ENCODE data around the gene NR1I2. TPM values are rescaled to one million over a fixed set of nuclear protein-coding genes. Genes with fewer than 3 reads are reported as not detected.

NR1I2 gene
- polyA plus RNA-seq, 1 donor from 2014 or later, result 0.53 TPM

DNA sequence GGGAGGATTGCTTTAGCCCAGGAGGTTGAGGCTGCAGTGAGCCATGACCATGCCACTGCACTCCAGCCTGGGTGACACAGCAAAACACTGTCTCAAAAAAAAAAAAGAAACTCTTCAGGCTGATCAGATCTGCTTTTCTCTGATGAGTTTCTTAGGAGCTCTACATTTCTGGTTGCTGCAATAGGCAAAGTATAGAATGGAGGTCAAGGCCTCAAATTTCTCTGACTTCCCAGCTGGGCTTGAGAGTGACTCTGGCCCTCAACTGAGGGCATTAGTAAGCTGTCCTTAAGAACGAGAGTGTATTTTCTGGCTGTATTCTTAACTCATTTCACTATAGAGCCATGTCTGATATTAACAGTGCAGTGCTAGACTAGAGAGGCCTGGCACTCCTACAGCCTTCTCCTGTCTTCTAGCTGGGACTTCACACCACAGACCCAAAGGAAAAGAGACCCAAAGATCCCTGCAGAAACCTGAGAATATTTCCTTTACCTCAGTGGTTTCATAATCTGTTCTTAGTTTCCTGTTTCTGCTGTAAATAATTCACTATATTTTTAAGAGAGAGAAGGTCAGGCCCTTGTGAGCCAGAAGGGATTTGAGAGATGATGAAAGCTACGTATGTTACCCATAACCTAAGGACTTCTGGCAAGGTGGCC, 2.0 kb upstream of the NR1I2 start:
- no peaks in the 10 kb centered on the region for H3K9me2 ChIP-seq (ENCODE audit: insufficient read depth, low read length)

GRCh38 chr3:119782460-119782859, 559 bp downstream of the NR1I2 start:
- Histone ChIP-seq H2AFZ (ENCODE audit: low read depth, low read length) (no peak overlapping the region), H3K36me3 (ENCODE audit: insufficient read depth, low read length) (no peaks in the 10 kb centered on the region), H3K27me3 (ENCODE audit: insufficient read depth, low read depth, low read length) (no peaks in the 10 kb centered on the region), H3K79me2 (replicated peaks; ENCODE audit: insufficient read depth, low read length) (no peaks in the 10 kb centered on the region), H3F3A (ENCODE audit: insufficient read depth, low read length, poor library complexity, severe bottlenecking) (no peaks in the 10 kb centered on the region), H3K27ac (ENCODE audit: low read length) (no peak overlapping the region), H3K4me3 (ENCODE audit: low read length) (no peak overlapping the region), H3K9me2 (ENCODE audit: insufficient read depth, low read length) (no peaks in the 10 kb centered on the region), H3K4me2 (ENCODE audit: low read length) (no peak overlapping the region), H3K9me3 (ENCODE audit: low read length) (no peaks in the 10 kb centered on the region), H3K9ac (ENCODE audit: low read length) (no peak overlapping the region), H4K20me1 (ENCODE audit: insufficient read depth) (no peaks in the 10 kb centered on the region)
- TF ChIP-seq EZH2 (IDR thresholded peaks at IDR 0.05; ENCODE audit: borderline replicate concordance, insufficient read depth, low read length, poor library complexity, severe bottlenecking), result no peak
- no peak for TF ChIP-seq POLR2AphosphoS5 (IDR thresholded peaks at IDR 0.05)
- TF ChIP-seq TAF1 (IDR thresholded peaks at IDR 0.05; ENCODE audit: low read depth), result no peak
- TF ChIP-seq, protein P1, sequence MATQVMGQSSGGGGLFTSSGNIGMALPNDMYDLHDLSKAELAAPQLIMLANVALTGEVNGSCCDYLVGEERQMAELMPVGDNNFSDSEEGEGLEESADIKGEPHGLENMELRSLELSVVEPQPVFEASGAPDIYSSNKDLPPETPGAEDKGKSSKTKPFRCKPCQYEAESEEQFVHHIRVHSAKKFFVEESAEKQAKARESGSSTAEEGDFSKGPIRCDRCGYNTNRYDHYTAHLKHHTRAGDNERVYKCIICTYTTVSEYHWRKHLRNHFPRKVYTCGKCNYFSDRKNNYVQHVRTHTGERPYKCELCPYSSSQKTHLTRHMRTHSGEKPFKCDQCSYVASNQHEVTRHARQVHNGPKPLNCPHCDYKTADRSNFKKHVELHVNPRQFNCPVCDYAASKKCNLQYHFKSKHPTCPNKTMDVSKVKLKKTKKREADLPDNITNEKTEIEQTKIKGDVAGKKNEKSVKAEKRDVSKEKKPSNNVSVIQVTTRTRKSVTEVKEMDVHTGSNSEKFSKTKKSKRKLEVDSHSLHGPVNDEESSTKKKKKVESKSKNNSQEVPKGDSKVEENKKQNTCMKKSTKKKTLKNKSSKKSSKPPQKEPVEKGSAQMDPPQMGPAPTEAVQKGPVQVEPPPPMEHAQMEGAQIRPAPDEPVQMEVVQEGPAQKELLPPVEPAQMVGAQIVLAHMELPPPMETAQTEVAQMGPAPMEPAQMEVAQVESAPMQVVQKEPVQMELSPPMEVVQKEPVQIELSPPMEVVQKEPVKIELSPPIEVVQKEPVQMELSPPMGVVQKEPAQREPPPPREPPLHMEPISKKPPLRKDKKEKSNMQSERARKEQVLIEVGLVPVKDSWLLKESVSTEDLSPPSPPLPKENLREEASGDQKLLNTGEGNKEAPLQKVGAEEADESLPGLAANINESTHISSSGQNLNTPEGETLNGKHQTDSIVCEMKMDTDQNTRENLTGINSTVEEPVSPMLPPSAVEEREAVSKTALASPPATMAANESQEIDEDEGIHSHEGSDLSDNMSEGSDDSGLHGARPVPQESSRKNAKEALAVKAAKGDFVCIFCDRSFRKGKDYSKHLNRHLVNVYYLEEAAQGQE (IDR thresholded peaks at IDR 0.05; ENCODE audit: borderline replicate concordance), result no peak
- TF ChIP-seq, protein P2, sequence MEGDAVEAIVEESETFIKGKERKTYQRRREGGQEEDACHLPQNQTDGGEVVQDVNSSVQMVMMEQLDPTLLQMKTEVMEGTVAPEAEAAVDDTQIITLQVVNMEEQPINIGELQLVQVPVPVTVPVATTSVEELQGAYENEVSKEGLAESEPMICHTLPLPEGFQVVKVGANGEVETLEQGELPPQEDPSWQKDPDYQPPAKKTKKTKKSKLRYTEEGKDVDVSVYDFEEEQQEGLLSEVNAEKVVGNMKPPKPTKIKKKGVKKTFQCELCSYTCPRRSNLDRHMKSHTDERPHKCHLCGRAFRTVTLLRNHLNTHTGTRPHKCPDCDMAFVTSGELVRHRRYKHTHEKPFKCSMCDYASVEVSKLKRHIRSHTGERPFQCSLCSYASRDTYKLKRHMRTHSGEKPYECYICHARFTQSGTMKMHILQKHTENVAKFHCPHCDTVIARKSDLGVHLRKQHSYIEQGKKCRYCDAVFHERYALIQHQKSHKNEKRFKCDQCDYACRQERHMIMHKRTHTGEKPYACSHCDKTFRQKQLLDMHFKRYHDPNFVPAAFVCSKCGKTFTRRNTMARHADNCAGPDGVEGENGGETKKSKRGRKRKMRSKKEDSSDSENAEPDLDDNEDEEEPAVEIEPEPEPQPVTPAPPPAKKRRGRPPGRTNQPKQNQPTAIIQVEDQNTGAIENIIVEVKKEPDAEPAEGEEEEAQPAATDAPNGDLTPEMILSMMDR (IDR thresholded peaks at IDR 0.05; ENCODE audit: poor library complexity, severe bottlenecking), result no peak
- no peak for TF ChIP-seq EP300 (conservative IDR thresholded peaks at IDR 0.05; ENCODE audit: poor library complexity, severe bottlenecking)
- TF ChIP-seq SMC3 (conservative IDR thresholded peaks at IDR 0.05; ENCODE audit: poor library complexity), result no peak
- TF ChIP-seq RAD21 (conservative IDR thresholded peaks at IDR 0.05), result no peak
- TF ChIP-seq MXI1 (conservative IDR thresholded peaks at IDR 0.05; ENCODE audit: poor library complexity, severe bottlenecking), result no peak

More for the DNA sequence above, 2.0 kb upstream of the NR1I2 start:
- TF ChIP-seq TAF1 (IDR thresholded peaks at IDR 0.05; ENCODE audit: low read depth), result no peak
- no peak for TF ChIP-seq SMC3 (conservative IDR thresholded peaks at IDR 0.05; ENCODE audit: poor library complexity)
- TF ChIP-seq, protein P2 (IDR thresholded peaks at IDR 0.05; ENCODE audit: poor library complexity, severe bottlenecking), result no peak
- TF ChIP-seq, protein P1 (IDR thresholded peaks at IDR 0.05; ENCODE audit: borderline replicate concordance), result no peak
- no peak for TF ChIP-seq EZH2 (IDR thresholded peaks at IDR 0.05; ENCODE audit: borderline replicate concordance, insufficient read depth, low read length, poor library complexity, severe bottlenecking)
- Histone ChIP-seq H3K36me3 (ENCODE audit: insufficient read depth, low read length) (no peaks in the 10 kb centered on the region), H3K4me2 (ENCODE audit: low read length) (no peak overlapping the region), H3K9ac (ENCODE audit: low read length) (no peak overlapping the region), H3K9me3 (ENCODE audit: low read length) (peaks cover 3% of the 10 kb centered on the region), H3K27ac (ENCODE audit: low read length) (no peak overlapping the region), H3K79me2 (replicated peaks; ENCODE audit: insufficient read depth, low read length) (no peaks in the 10 kb centered on the region), H3K27me3 (ENCODE audit: insufficient read depth, low read depth, low read length) (no peaks in the 10 kb centered on the region), H2AFZ (ENCODE audit: low read depth, low read length) (no peak overlapping the region), H4K20me1 (ENCODE audit: insufficient read depth) (no peaks in the 10 kb centered on the region), H3F3A (ENCODE audit: insufficient read depth, low read length, poor library complexity, severe bottlenecking) (no peaks in the 10 kb centered on the region), H3K4me3 (ENCODE audit: low read length) (no peak overlapping the region)
